SK-N-SH treated with all-trans-retinoic acid at 6 μM for 48 hours (cell line): ENCODE results near the gene DOCK1.

Experiments used
- ATAC-seq: fragments of 200-7000 bp; cut with Tn5 transposase; 3 replicates; pipeline ENCODE4 v1.9.1; 2020; ENCODE audit warnings: mild to moderate bottlenecking, moderate library complexity
- ARNTL ChIP-seq: fragments of 450-650 bp; formaldehyde crosslinking; IDR thresholded peaks from 2 replicates; pipeline ENCODE4 v1.5.0; 2020; ENCODE audit warnings: low read depth, mild to moderate bottlenecking, moderate library complexity, borderline replicate concordance
- BACH2 ChIP-seq: fragments of 250-450 bp; sonication (Bioruptor Pico); IDR thresholded peaks from 2 replicates; pipeline ENCODE4 v1.9.0; 2021; ENCODE audit warnings: mild to moderate bottlenecking, borderline replicate concordance
- CSDC2 ChIP-seq: fragments of 250-450 bp; sonication (Bioruptor Pico); IDR thresholded peaks from 2 replicates; pipeline ENCODE4 v1.5.0; 2020; ENCODE audit warnings: mild to moderate bottlenecking, moderate library complexity
- ESRRG ChIP-seq: fragments of 250-450 bp; sonication (Bioruptor Pico); IDR thresholded peaks from 2 replicates; pipeline ENCODE4 v1.6.1; 2021; ENCODE audit warnings: mild to moderate bottlenecking
- GLIS3 ChIP-seq: fragments of 250-450 bp; sonication (Bioruptor Pico); IDR thresholded peaks from 2 replicates; pipeline ENCODE4 v1.5.0; 2020; ENCODE audit warnings: mild to moderate bottlenecking, moderate library complexity
- OSR1 ChIP-seq: fragments of 250-450 bp; sonication (Bioruptor Pico); IDR thresholded peaks from 2 replicates; pipeline ENCODE4 v1.8.0; 2022; ENCODE audit warnings: moderate library complexity, mild to moderate bottlenecking, inconsistent platforms
- PPARA ChIP-seq: fragments of 250-450 bp; sonication (Bioruptor Pico); IDR thresholded peaks from 2 replicates; pipeline ENCODE4 v1.5.0; 2020; ENCODE audit warnings: mild to moderate bottlenecking, borderline replicate concordance
- RARB ChIP-seq: fragments of 250-450 bp; sonication (Bioruptor Pico); IDR thresholded peaks from 2 replicates; pipeline ENCODE4 v1.8.0; 2021; ENCODE audit warnings: mild to moderate bottlenecking, moderate library complexity
- SNAI2 ChIP-seq: fragments of 250-450 bp; sonication (Bioruptor Pico); IDR thresholded peaks from 2 replicates; pipeline ENCODE4 v1.5.0; 2020; ENCODE audit warnings: mild to moderate bottlenecking, moderate library complexity
- TCF4 ChIP-seq: fragments of 250-450 bp; sonication (Bioruptor Pico); IDR thresholded peaks from 2 replicates; pipeline ENCODE4 v1.8.0; 2021; ENCODE audit warnings: mild to moderate bottlenecking, moderate library complexity, borderline replicate concordance
- TOX ChIP-seq: fragments of 250-450 bp; sonication (Bioruptor Pico); IDR thresholded peaks from 2 replicates; pipeline ENCODE4 v1.8.0; 2021; ENCODE audit warnings: mild to moderate bottlenecking, moderate library complexity, borderline replicate concordance
- ZC3H10 ChIP-seq: fragments of 250-450 bp; sonication (Bioruptor Pico); IDR thresholded peaks from 2 replicates; pipeline ENCODE4 v1.5.1; 2021; ENCODE audit warnings: mild to moderate bottlenecking, moderate library complexity
- ZFP3 ChIP-seq: fragments of 250-450 bp; sonication (Bioruptor Pico); IDR thresholded peaks from 2 replicates; pipeline ENCODE4 v1.5.0; 2020; ENCODE audit warnings: mild to moderate bottlenecking, moderate library complexity
- ZFP30 ChIP-seq: fragments of 450-650 bp; formaldehyde crosslinking; IDR thresholded peaks from 2 replicates; pipeline ENCODE4 v1.5.0; 2022; ENCODE audit warnings: mild to moderate bottlenecking, moderate library complexity
- ZNF565 ChIP-seq: fragments of 450-650 bp; formaldehyde crosslinking; conservative IDR thresholded peaks from 2 replicates; pipeline ENCODE4 v1.5.0; 2020; ENCODE audit warnings: low read depth, mild to moderate bottlenecking, moderate library complexity
- ZNF70 ChIP-seq: fragments of 450-650 bp; formaldehyde crosslinking; IDR thresholded peaks from 2 replicates; pipeline ENCODE4 v1.5.0; 2020; ENCODE audit warnings: mild to moderate bottlenecking, moderate library complexity
- ZNF8 ChIP-seq: fragments of 450-650 bp; formaldehyde crosslinking; IDR thresholded peaks from 2 replicates; pipeline ENCODE4 v1.5.0; 2020; ENCODE audit warnings: mild to moderate bottlenecking, moderate library complexity
- TF ChIP-seq, protein P1 (sequence below): fragments of 250-450 bp; sonication (Bioruptor Pico); IDR thresholded peaks from 2 replicates; pipeline ENCODE4 v1.5.1; 2021; ENCODE audit warnings: mild to moderate bottlenecking, moderate library complexity
- TF ChIP-seq, protein P2 (sequence below): fragments of 250-450 bp; sonication (Bioruptor Pico); IDR thresholded peaks from 2 replicates; pipeline ENCODE4 v1.5.0; 2020; ENCODE audit warnings: mild to moderate bottlenecking, moderate library complexity
- TF ChIP-seq, protein P3 (sequence below): fragments of 250-450 bp; sonication (Bioruptor Pico); IDR thresholded peaks from 2 replicates; pipeline ENCODE4 v1.8.0; 2020; ENCODE audit warnings: mild to moderate bottlenecking, moderate library complexity, borderline replicate concordance
- TF ChIP-seq, protein P4 (sequence below): fragments of 250-450 bp; sonication (Bioruptor Pico); IDR thresholded peaks from 2 replicates; pipeline ENCODE4 v1.8.0; 2021; ENCODE audit warnings: low read depth, mild to moderate bottlenecking, moderate library complexity, borderline replicate concordance
- TF ChIP-seq, protein P5 (sequence below): fragments of 250-450 bp; sonication (Bioruptor Pico); IDR thresholded peaks from 2 replicates; pipeline ENCODE4 v1.5.1; 2020; ENCODE audit warnings: low read depth, mild to moderate bottlenecking, moderate library complexity

Gene DOCK1

DNA sequence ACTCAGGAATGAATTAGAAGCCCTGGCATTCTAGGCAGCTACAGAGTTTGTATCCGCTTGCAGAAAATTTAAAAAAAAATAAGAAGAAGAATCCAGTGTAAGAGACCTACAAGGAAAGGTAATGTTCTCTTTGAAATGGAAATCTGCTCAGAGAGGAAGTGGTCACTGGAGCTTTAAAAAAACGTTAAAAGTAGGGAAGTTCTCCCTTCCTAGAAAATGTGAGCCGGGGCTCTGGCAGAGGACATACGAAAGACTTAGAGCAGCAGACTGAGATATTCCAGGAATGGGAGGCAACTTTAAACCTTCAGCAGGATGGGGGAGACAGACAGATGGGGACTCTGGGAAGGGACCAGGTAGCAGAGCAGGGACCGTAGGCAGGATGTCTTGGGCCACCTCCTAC is 494.4 kb downstream of the DOCK1 start:
- TF ChIP-seq ARNTL (CRISPR knock-in tag) (no peak), ZNF70 (CRISPR knock-in tag) (no peak), PPARA (CRISPR knock-in tag) (no peak), RARB (CRISPR knock-in tag) (no peak), ESRRG (CRISPR knock-in tag) (no peak), ZFP30 (no peak), BACH2 (CRISPR knock-in tag) (no peak), ZFP3 (CRISPR knock-in tag) (no peak), OSR1 (CRISPR knock-in tag) (no peak), TOX (CRISPR knock-in tag) (no peak), SNAI2 (CRISPR knock-in tag) (no peak), ZNF565 (CRISPR knock-in tag) (no peak), ZC3H10 (CRISPR knock-in tag) (no peak), CSDC2 (CRISPR knock-in tag) (no peak)
- TF ChIP-seq, protein P1, sequence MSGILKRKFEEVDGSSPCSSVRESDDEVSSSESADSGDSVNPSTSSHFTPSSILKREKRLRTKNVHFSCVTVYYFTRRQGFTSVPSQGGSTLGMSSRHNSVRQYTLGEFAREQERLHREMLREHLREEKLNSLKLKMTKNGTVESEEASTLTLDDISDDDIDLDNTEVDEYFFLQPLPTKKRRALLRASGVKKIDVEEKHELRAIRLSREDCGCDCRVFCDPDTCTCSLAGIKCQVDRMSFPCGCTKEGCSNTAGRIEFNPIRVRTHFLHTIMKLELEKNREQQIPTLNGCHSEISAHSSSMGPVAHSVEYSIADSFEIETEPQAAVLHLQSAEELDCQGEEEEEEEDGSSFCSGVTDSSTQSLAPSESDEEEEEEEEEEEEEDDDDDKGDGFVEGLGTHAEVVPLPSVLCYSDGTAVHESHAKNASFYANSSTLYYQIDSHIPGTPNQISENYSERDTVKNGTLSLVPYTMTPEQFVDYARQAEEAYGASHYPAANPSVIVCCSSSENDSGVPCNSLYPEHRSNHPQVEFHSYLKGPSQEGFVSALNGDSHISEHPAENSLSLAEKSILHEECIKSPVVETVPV (CRISPR knock-in tag), result no peak
- TF ChIP-seq, protein P2, sequence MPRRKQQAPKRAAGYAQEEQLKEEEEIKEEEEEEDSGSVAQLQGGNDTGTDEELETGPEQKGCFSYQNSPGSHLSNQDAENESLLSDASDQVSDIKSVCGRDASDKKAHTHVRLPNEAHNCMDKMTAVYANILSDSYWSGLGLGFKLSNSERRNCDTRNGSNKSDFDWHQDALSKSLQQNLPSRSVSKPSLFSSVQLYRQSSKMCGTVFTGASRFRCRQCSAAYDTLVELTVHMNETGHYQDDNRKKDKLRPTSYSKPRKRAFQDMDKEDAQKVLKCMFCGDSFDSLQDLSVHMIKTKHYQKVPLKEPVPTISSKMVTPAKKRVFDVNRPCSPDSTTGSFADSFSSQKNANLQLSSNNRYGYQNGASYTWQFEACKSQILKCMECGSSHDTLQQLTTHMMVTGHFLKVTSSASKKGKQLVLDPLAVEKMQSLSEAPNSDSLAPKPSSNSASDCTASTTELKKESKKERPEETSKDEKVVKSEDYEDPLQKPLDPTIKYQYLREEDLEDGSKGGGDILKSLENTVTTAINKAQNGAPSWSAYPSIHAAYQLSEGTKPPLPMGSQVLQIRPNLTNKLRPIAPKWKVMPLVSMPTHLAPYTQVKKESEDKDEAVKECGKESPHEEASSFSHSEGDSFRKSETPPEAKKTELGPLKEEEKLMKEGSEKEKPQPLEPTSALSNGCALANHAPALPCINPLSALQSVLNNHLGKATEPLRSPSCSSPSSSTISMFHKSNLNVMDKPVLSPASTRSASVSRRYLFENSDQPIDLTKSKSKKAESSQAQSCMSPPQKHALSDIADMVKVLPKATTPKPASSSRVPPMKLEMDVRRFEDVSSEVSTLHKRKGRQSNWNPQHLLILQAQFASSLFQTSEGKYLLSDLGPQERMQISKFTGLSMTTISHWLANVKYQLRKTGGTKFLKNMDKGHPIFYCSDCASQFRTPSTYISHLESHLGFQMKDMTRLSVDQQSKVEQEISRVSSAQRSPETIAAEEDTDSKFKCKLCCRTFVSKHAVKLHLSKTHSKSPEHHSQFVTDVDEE (CRISPR knock-in tag), result no peak
- TF ChIP-seq, protein P3, sequence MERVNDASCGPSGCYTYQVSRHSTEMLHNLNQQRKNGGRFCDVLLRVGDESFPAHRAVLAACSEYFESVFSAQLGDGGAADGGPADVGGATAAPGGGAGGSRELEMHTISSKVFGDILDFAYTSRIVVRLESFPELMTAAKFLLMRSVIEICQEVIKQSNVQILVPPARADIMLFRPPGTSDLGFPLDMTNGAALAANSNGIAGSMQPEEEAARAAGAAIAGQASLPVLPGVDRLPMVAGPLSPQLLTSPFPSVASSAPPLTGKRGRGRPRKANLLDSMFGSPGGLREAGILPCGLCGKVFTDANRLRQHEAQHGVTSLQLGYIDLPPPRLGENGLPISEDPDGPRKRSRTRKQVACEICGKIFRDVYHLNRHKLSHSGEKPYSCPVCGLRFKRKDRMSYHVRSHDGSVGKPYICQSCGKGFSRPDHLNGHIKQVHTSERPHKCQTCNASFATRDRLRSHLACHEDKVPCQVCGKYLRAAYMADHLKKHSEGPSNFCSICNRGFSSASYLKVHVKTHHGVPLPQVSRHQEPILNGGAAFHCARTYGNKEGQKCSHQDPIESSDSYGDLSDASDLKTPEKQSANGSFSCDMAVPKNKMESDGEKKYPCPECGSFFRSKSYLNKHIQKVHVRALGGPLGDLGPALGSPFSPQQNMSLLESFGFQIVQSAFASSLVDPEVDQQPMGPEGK (CRISPR knock-in tag), result no peak
- no peak for ATAC-seq

DNA sequence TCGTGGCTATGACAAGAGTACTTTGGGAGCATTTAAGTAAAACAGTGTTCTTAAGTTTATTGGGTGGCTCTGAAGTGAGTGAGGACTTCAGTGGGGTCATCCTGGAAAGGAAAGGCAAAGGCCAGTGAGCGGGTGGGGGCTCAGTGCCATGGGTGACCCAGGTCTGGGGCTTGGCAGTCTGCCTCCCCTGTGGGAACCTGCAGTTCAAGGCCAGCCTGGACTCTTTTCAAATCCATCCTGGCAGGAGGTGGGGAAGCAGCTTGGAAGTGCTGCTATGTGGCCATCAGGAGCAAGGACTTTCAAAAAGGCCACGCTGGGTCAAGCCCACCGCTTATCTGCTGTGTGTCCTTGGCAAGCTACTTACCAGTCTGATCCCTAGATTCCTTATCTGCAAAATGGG is 495.0 kb downstream of the DOCK1 start:
- no peak for ATAC-seq
- TF ChIP-seq OSR1 (CRISPR knock-in tag), result no peak

DNA sequence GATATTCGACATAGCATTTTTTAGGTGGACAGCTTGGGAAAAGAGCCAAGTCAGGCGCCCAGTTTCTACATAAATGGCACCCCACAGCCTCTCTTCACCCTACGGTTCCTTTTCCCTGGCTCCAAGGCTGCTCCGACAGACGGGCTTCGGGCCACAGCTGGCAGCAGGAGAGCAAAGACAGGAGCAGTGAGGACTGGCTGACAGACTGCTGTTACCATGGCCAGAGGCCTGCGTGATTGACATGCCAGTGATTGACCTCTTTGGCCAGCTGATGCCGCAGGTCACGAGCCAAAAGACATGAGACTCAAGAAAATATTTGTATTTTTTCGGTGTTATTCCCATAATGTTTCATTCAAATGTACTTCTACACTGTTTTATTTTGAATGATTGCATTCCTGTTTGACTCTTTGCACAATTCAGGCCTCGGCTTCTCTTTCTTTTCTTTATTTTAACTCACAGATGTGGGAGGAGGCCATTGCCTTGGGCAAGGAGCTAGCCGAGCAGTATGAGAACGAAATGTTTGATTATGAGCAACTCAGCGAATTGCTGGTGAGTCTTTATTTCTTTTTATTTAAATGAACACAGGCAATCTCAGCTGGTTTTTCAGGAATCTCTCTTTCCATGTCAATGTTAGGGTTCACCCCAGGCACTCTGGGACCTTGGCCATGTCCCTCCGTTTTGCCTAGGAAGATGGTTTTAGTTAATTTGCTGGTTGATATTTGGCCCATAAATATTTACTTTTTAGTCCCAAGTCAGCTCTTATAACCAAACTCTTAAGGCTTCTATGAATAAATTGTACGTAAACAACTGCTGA is 497.6 kb downstream of the DOCK1 start:
- TF ChIP-seq, protein P4, sequence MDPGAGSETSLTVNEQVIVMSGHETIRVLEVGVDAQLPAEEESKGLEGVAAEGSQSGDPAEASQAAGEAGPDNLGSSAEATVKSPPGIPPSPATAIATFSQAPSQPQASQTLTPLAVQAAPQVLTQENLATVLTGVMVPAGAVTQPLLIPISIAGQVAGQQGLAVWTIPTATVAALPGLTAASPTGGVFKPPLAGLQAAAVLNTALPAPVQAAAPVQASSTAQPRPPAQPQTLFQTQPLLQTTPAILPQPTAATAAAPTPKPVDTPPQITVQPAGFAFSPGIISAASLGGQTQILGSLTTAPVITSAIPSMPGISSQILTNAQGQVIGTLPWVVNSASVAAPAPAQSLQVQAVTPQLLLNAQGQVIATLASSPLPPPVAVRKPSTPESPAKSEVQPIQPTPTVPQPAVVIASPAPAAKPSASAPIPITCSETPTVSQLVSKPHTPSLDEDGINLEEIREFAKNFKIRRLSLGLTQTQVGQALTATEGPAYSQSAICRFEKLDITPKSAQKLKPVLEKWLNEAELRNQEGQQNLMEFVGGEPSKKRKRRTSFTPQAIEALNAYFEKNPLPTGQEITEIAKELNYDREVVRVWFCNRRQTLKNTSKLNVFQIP (CRISPR knock-in tag), result no peak
- TF ChIP-seq ZC3H10 (CRISPR knock-in tag), result no peak
- no peak for TF ChIP-seq TCF4 (CRISPR knock-in tag)
- no peak for TF ChIP-seq ZFP30
- TF ChIP-seq SNAI2 (CRISPR knock-in tag), result no peak
- TF ChIP-seq BACH2 (CRISPR knock-in tag), result no peak
- TF ChIP-seq, protein P5, sequence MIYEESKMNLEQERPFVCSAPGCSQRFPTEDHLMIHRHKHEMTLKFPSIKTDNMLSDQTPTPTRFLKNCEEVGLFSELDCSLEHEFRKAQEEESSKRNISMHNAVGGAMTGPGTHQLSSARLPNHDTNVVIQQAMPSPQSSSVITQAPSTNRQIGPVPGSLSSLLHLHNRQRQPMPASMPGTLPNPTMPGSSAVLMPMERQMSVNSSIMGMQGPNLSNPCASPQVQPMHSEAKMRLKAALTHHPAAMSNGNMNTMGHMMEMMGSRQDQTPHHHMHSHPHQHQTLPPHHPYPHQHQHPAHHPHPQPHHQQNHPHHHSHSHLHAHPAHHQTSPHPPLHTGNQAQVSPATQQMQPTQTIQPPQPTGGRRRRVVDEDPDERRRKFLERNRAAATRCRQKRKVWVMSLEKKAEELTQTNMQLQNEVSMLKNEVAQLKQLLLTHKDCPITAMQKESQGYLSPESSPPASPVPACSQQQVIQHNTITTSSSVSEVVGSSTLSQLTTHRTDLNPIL (CRISPR knock-in tag), result no peak
- TF ChIP-seq GLIS3, result no peak
- TF ChIP-seq, protein P1 (CRISPR knock-in tag), result no peak
- no peak for TF ChIP-seq ZNF8
- no peak for TF ChIP-seq ARNTL (CRISPR knock-in tag)
- no peak for TF ChIP-seq TOX (CRISPR knock-in tag)
- TF ChIP-seq ZNF565 (CRISPR knock-in tag), result no peak
- ATAC-seq, result no peak
